Ovary (tissue), 3 donors: ENCODE data around the gene STK32A.

Experiments
- CTCF ChIP-seq, 3 donors: fragments of 450-650 bp in 2 of 3; fragments of 200-600 bp in 1 of 3; IDR thresholded peaks; one replicate each; pipeline versions ENCODE4 v1.5.1 to v1.8.0; 2016 to 2022; ENCODE audit warnings: antibody characterized with exemption in 3 of 3, mild to moderate bottlenecking in 1 of 3
- POLR2A ChIP-seq: fragments of 450-650 bp; IDR thresholded peaks from one replicate; pipeline ENCODE4 v1.6.1; 2017; ENCODE audit warnings: antibody characterized with exemption, mild to moderate bottlenecking, moderate library complexity
- donor health status: DM: no; HTN: no; CAD: no.

GRCh38 chr5:147339313-147339712 is 104.5 kb downstream of the STK32A start:
- TF ChIP-seq CTCF (IDR thresholded peaks at IDR 0.05) (no peak), POLR2A (no peak)
